ENCODE data around the gene GMDS. TPM values are rescaled to one million over a fixed set of nuclear protein-coding genes. Genes with fewer than 3 reads are reported as not detected.

GMDS gene
- total and polyA plus RNA-seq, 2 of the 13 experiments (the other 11 are each of a cell fraction or from before 2014, with no cell fraction given): 64.4 to 112 TPM

- no TSS peak for BruUV-seq (replicated peaks)
- no peak for ATAC-seq
- Histone ChIP-seq H3K79me2 (ENCODE audit: insufficient read depth, low read length) (no peaks in the 10 kb centered on the region), H3K9me3 (ENCODE audit: low read length) (no peaks in the 10 kb centered on the region), H3K36me3 (replicated peaks in 1 of 2; ENCODE audit: control insufficient read depth in 1 of 2, insufficient read depth in 2 of 2, low read length in 2 of 2) (peaks cover 11 to 67% of the 10 kb centered on the region in 2 experiments), H3K9ac (ENCODE audit: insufficient read depth, low read depth, low read length) (no peak overlapping the region), H3K4me3 (replicated peaks in 1 of 3; ENCODE audit: insufficient read depth in 1 of 3, low read depth in 2 of 3, low read length in 3 of 3) (no peak overlapping the region), H4K20me1 (ENCODE audit: insufficient read depth, low read length) (no peaks in the 10 kb centered on the region; the same call in 1 of the 2 replicates), H3K4me1 (ENCODE audit: insufficient read depth, low read length) (no peaks in the 10 kb centered on the region), H3K4me2 (ENCODE audit: low read depth, low read length) (no peak overlapping the region), H2AFZ (ENCODE audit: low read length) (no peak overlapping the region), H3K27me3 (ENCODE audit: control insufficient read depth in 1 of 2, insufficient read depth in 2 of 2, low read length in 2 of 2) (no peaks in the 10 kb centered on the region), H3K27ac (ENCODE audit: extremely low read length, insufficient read depth, low read length) (no peak overlapping the region)
- ChIA-PET POLR2A (no interaction called here), CTCF (ENCODE audit: low intra/inter-chr PET ratio, low total read pairs) (no interaction called here)
- intact Hi-C loops (cut with micrococcal nuclease; ENCODE audit: unreplicated experiment): no loop called here
- 97% methylated on average over 8 of the region's 8 CpGs for WGBS (ENCODE audit: low lambda C conversion rate)
- TF ChIP-seq, protein P1, sequence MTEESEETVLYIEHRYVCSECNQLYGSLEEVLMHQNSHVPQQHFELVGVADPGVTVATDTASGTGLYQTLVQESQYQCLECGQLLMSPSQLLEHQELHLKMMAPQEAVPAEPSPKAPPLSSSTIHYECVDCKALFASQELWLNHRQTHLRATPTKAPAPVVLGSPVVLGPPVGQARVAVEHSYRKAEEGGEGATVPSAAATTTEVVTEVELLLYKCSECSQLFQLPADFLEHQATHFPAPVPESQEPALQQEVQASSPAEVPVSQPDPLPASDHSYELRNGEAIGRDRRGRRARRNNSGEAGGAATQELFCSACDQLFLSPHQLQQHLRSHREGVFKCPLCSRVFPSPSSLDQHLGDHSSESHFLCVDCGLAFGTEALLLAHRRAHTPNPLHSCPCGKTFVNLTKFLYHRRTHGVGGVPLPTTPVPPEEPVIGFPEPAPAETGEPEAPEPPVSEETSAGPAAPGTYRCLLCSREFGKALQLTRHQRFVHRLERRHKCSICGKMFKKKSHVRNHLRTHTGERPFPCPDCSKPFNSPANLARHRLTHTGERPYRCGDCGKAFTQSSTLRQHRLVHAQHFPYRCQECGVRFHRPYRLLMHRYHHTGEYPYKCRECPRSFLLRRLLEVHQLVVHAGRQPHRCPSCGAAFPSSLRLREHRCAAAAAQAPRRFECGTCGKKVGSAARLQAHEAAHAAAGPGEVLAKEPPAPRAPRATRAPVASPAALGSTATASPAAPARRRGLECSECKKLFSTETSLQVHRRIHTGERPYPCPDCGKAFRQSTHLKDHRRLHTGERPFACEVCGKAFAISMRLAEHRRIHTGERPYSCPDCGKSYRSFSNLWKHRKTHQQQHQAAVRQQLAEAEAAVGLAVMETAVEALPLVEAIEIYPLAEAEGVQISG (CRISPR knock-in tag; IDR thresholded peaks at IDR 0.05): no peak
- TF ChIP-seq CENPBD1 (CRISPR knock-in tag; IDR thresholded peaks at IDR 0.05; ENCODE audit: borderline replicate concordance, low read depth) (no peak), ZBTB26 (CRISPR knock-in tag; IDR thresholded peaks at IDR 0.05; ENCODE audit: borderline replicate concordance) (no peak), TAF15 (IDR thresholded peaks at IDR 0.05; ENCODE audit: low read depth, low read length, poor library complexity, severe bottlenecking) (no peak), ZNF260 (CRISPR knock-in tag; IDR thresholded peaks at IDR 0.05; ENCODE audit: borderline replicate concordance, low read depth) (no peak), CTCF (CRISPR knock-in tag; IDR thresholded peaks at IDR 0.05) (no peak), ZNF335 (CRISPR knock-in tag; IDR thresholded peaks at IDR 0.05) (no peak), KDM2A (CRISPR knock-in tag; IDR thresholded peaks at IDR 0.05; ENCODE audit: borderline replicate concordance, low read depth) (no peak)
- FAIRE-seq: no peak
- DNase-seq (ENCODE audit: low spot score): no peak
- in situ Hi-C loops (cut with HindIII; ENCODE audit: extremely low pct_ligation_motif_present, low pct_unique_long_range_greater_than_20kb): no loop called here
Measured at GRCh38 chr6:1720620-1721322, 524.6 kb downstream of the GMDS start.
